IPS-18a (cell line): ENCODE measurements around the gene RLN3.

Source experiments
- H3K27ac ChIP-seq: one replicate; pipeline ENCODE4 v1.5.1; 2013; ENCODE audit warnings: low read length
- H3K27me3 ChIP-seq: one replicate; pipeline ENCODE4 v1.6.1; 2013; ENCODE audit warnings: mild to moderate bottlenecking, low read length; ENCODE audit not compliant: control insufficient read depth, insufficient read depth
- H3K36me3 ChIP-seq: one replicate; pipeline ENCODE4 v1.6.1; 2013; ENCODE audit warnings: low read depth, low read length; ENCODE audit not compliant: control insufficient read depth
- H3K4me1 ChIP-seq: one replicate; pipeline ENCODE4 v1.6.1; 2013; ENCODE audit warnings: low read depth, low read length; ENCODE audit not compliant: control insufficient read depth
- H3K4me3 ChIP-seq: one replicate; pipeline ENCODE4 v1.5.1; 2013; ENCODE audit warnings: low read length
- H3K9ac ChIP-seq: one replicate; pipeline ENCODE4 v1.6.1; 2013; ENCODE audit warnings: mild to moderate bottlenecking, low read length, moderate library complexity
- H3K9me3 ChIP-seq: one replicate; pipeline ENCODE4 v1.6.1; 2013; ENCODE audit warnings: low read depth, low read length; ENCODE audit not compliant: control insufficient read depth

The RLN3 gene

DNA sequence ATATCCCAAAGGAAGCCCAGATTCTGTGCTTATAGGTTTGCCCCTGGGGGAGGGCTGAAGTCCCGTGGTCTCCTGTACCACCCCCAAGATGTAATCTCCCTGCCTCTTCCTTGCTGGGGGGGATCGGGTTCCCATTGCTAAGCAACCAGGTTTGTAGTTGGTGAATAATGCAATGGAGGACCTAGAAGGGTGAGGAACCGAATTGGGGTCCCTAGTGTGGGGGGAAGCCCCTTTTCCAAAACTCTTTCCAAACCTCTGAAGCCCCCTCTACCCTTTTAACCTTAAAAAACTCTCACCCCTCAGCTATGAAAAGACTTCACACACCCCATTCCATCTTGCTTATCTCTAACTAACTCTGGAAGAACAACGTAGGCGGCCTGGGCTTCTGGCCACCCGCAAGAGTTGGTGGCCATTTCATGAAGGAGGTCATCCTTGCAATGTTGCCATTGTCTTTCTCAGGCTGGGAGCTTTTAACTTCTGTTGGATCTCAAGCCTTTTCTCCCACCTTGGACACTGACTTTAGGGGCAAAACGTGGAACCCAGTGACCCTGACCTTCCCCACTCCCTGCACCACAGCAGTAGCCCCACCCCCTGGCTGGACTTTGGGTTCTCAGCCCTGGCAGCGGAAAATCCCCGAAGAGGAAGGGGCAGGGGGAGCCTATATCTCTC is 33.3 kb downstream of the RLN3 start:
- no peak overlapping the region for H3K9ac ChIP-seq
- no peak overlapping the region for H3K4me3 ChIP-seq
- H3K36me3 ChIP-seq: no peaks in the 10 kb centered on the region
- no peak overlapping the region for H3K27ac ChIP-seq
- H3K4me1 ChIP-seq: peaks cover 5% of the 10 kb centered on the region
- H3K27me3 ChIP-seq: peaks cover 23% of the 10 kb centered on the region
- H3K9me3 ChIP-seq: no peaks in the 10 kb centered on the region

DNA sequence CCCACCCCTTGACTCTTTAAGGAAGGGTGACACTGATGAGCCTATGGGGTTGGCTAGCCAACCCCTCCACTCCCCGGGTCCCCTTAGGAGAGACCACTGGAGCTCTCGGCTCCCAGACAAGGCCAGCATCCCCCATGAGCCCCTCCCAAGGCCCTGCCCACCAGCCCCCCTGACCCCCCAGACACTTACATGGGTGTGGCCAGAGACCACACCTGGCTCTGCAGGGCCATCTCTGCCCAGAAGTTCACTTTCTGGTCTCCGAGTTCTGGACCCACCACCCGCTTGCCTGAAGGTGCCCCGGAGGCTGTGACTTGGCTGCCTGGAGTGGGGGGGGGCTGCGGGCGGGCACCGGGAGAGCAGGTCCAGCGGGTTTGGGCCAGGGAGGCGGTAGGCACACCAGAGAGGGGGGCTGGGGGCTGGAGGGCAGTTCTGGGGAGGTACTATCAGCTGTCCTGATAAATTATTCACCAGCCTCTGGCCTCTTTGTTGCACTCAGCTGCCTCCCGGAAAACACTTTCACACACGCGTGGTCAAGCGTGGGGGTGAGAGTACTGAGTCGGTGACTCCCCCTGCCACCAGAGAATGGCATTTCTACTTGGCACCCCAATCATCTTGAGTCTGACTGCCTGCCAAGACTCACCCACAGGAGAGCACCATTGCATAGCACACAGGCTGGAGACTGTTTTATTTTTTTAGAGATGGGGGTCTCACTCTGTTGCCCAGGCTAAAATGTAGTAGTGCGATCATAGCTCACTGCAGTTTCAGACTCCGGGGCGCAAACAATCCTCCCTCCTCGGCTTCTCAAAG is 34.0 kb downstream of the RLN3 start, which contains the start of gene PALM3:
Gene PALM3, minus strand, starts transcription at position 326 of the 807 bp plus-strand sequence. Its CDS starts 96 bp downstream, at position 230.
- Histone ChIP-seq H3K9me3 (no peaks in the 10 kb centered on the region), H3K4me3 (no peak within 1 kb of the TSS), H3K9ac (no peak within 1 kb of the TSS), H3K27ac (no peak within 1 kb of the TSS), H3K36me3 (no peaks in the 10 kb centered on the region), H3K4me1 (peaks cover 5% of the 10 kb centered on the region), H3K27me3 (peaks cover 23% of the 10 kb centered on the region)

DNA sequence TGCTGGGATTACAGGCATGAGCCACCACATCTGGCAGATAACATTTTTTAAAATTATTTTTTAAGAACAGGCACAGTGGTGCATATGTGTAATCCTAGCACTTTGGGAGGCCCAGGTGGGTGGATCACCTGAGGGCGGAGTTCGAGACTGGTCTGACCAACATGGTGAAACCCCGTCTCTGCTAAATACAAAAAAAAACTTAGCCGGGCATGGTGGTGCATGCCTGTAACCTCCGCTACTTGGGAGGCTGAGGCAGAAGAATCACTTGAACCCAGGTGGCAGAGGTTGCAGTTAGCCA is 34.6 kb downstream of the RLN3 start:
- Histone ChIP-seq H3K4me3 (no peak overlapping the region), H3K27me3 (peaks cover 23% of the 10 kb centered on the region), H3K4me1 (peaks cover 5% of the 10 kb centered on the region), H3K36me3 (no peaks in the 10 kb centered on the region), H3K9me3 (no peaks in the 10 kb centered on the region), H3K9ac (no peak overlapping the region), H3K27ac (no peak overlapping the region)

DNA sequence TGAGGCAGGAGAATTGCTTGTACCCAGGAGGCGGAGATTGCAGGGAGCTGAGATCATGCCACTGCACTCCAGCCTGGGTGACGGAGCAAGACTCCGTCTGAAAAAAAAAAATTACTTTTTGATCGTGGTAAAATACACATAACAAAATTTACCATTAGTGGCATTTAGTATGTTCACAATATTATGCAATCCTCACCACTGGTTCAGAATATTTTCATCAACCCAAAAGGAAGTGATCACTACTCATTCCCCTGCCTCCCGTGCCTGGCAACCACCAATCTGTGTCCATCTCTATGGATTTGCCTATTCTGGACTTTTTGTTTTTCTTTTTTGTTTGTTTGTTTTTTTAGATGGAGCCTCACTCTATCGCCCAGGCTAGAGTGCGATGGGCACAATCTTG is 35.2 kb downstream of the RLN3 start:
- Histone ChIP-seq H3K4me3 (no peak overlapping the region), H3K9me3 (no peaks in the 10 kb centered on the region), H3K27me3 (peaks cover 20% of the 10 kb centered on the region), H3K9ac (no peak overlapping the region), H3K36me3 (no peaks in the 10 kb centered on the region), H3K4me1 (peaks cover 5% of the 10 kb centered on the region), H3K27ac (no peak overlapping the region)

DNA sequence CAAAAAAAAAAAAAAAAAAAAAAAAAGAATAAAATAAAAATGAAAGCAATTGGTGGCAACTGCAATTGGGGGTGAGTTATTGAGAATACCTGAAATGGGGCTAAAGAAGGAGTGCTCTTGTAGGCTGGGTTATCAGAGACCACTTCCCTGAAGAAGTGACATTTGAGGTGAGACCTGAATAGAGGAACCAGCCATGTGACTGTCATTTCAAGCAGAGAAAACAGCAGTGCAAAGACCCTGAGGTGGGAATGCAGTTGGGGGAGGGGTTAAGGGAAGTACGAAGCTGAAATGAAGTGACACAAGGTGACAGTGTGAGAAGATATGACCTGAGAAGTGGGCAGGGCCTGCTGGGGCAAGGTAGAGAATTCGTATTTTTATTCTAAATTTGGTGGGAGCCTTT is 38.2 kb downstream of the RLN3 start:
- Histone ChIP-seq H3K4me1 (no peaks in the 10 kb centered on the region), H3K4me3 (no peak overlapping the region), H3K27ac (no peak overlapping the region), H3K9me3 (no peaks in the 10 kb centered on the region), H3K9ac (no peak overlapping the region), H3K36me3 (no peaks in the 10 kb centered on the region), H3K27me3 (no peaks in the 10 kb centered on the region)

DNA sequence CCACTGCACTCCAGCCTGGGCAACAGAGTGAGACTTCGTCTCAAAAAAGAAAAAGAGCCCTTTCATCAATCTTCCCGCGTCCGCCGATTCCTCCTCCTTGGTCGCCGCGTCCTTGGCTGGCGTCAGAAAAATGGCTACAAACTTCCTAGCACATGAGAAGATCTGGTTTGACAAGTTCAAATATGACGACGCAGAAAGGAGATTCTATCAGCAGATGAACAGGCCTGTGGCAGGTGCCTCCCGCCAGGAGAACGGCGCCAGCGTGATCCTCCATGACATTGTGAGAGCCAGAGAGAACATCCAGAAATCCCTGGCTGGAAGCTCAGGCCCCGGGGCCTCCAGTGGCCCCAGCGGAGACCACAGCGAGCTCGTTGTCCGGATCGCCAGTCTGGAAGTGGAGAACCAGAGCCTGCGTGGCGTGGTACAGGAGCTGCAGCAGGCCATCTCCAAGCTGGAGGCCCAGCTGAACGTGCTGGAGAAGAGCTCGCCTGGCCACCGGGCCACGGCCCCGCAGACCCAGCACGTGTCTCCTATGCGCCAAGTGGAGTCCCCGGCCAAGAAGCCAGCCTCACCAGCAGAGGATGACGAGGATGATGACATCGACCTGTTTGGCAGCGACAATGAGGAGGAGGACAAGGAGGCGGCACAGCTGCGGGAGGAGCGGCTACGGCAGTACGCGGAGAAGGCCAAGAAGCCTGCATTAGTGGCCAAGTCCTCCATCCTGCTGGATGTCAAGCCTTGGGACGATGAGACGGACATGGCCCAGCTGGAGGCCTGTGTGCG is 42.5 kb downstream of the RLN3 start:
- Histone ChIP-seq H3K4me1 (peaks cover 6% of the 10 kb centered on the region), H3K9ac (no peak overlapping the region), H3K27me3 (peaks cover 39% of the 10 kb centered on the region), H3K36me3 (no peaks in the 10 kb centered on the region), H3K9me3 (no peaks in the 10 kb centered on the region), H3K4me3 (no peak overlapping the region), H3K27ac (no peak overlapping the region)

DNA sequence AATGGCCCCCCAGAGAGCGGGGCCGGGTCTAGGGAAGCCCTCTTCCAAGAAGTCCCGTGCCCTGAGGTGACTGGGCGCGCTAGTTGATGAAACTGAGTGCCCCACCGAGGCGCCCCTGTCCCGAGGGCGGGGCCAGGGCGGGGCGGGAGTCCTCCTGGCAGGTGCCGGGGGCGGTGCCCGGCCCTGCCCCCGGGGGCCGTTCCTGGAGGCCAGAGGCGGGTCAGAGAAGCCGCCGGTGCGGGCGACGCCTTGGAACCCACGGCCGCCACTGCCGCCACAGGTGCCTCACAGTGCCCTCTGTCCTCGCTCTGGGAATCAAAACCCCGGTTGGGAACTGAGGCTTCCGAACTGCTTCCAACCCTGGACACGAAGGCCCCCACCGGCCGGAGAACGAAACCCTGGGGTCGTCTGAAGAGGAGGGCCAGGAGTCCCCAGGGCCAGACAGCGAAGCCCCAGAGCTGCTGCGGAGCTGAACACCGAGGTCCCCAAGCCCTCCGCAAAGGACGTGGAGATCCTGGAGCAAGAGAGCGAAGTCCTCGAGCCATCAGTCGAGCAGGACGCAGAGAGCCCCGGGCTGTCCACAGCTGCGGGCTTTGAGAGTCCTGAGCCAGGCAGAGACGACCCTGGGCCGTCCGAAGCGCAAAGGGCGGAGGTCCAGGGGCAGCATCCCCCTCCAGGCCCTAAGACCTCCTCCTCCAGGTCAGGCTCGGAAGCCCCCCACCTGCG is 44.8 kb downstream of the RLN3 start, which contains the start of gene MISP3:
Gene MISP3, plus strand, starts transcription at position 252 of the 726 bp plus-strand sequence. CDS start 524 bp downstream, outside the sequence.
- Histone ChIP-seq H3K4me3 (peak within 1 kb of the TSS; percentile 60), H3K9me3 (no peaks in the 10 kb centered on the region), H3K4me1 (peaks cover 6% of the 10 kb centered on the region), H3K27me3 (peaks cover 53% of the 10 kb centered on the region), H3K27ac (no peak within 1 kb of the TSS), H3K36me3 (no peaks in the 10 kb centered on the region), H3K9ac (no peak within 1 kb of the TSS)

DNA sequence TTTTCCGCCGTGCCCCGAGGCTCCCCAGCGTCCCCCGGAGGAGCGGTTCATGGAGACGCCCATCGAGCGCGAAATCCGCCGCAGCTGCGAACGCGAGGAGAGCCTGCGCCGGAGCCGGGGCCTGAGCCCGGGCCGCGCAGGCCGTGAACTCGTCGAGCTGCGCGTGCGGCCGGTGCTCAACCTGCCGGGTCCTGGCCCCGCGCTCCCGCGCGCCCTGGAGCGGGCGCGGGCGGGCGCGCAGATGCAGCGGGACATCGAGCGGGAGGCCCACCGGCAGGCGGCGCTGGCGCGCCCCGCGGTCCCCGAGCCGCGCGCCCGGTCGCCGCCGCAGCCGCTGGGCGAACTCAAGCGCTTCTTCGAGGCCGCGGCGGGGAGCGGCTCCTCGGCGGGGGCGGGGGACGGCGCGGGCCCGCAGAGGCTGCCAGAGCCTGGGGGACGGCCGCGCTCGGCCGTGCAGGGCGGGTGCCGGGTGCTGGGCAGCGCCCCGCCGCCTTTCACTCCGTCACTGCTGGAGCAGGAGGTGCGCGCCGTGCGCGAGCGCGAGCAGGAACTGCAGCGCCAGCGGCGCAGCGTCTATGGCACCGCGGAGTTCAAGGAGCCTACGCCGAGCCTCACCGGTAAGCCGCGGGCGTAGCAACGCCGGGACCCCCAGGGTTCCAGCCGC is 45.4 kb downstream of the RLN3 start:
- H3K4me1 ChIP-seq: peaks cover 6% of the 10 kb centered on the region

DNA sequence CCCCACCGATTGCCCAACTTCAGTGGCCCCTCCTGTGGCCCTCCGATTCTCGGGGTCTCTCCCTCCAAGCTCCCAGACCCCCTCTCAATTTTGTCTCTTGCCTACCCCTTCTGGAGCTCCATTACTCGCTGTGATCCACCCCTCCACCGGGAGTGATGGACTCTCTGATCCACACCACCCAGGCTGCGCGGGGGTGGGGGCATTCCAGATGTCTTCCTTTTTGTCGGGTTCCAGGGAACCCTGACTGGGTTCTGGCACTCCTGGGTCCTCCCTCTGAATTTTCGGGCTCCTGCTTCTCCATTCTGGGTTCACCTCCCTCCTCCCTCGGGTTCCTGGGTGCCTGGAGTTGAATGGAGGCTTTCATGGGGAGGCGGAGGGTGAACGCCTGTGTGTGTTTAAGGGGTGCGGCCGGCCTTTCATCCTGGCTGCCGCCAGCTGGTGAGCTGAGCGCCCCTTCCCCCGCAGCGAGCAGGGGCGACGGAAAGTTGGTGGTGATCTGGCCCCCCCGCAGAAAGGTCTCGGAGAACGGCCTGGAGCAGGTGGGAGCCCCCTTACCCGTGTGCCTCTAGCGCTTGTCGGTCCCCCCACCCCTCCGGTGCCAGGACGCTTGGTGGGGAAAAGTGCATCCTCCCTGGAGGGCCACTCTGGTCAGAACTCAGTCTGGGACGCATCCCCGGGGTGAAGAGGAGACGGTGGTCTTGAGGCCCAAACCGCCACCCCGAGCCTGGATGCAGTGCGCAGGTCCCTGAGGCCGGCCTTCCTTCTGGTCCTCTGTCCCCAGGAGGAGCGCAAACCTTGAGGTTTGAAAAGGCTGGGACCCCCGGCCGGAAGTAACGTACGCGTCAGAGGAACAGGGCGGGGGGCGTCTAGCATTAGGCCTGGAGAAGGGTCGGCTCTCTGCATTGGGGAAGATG is 46.2 kb downstream of the RLN3 start:
- Histone ChIP-seq H3K36me3 (no peaks in the 10 kb centered on the region), H3K9me3 (no peaks in the 10 kb centered on the region), H3K4me3 (peak overlapping the region; percentile 60), H3K4me1 (peaks cover 6% of the 10 kb centered on the region), H3K27ac (no peak overlapping the region), H3K9ac (no peak overlapping the region), H3K27me3 (peaks cover 53% of the 10 kb centered on the region)

More for the DNA sequence above, 45.4 kb downstream of the RLN3 start:
- Histone ChIP-seq H3K36me3 (no peaks in the 10 kb centered on the region), H3K9me3 (no peaks in the 10 kb centered on the region), H3K27ac (no peak overlapping the region), H3K9ac (no peak overlapping the region), H3K27me3 (peaks cover 53% of the 10 kb centered on the region), H3K4me3 (peak overlapping the region; percentile 60)

DNA sequence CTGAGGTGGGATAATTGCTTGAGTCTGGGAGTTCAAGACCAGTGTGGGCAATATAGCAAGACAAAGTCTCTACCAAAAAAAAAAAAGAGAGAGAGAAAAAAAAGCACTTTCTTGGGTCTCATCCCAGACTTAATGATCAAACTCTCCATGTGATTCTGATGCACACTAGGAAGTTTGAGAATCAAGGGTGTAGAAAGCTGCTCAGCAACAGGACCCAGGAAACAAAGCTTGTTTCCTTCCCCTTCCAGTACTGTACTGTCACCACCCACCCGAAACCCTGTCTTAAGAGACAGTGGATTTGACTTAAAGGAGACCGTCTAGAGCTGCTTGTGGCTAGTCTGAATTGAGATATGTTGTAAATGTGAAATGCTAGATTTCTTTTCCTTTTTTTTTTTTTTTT is 50.5 kb downstream of the RLN3 start:
- Histone ChIP-seq H3K9ac (no peak overlapping the region), H3K9me3 (no peaks in the 10 kb centered on the region), H3K27ac (no peak overlapping the region), H3K27me3 (peaks cover 34% of the 10 kb centered on the region), H3K36me3 (no peaks in the 10 kb centered on the region), H3K4me1 (peaks cover 6% of the 10 kb centered on the region), H3K4me3 (no peak overlapping the region)
